NCI-H526 (cell line): ENCODE results near the gene TMEM163.

Experiments used
- DNase-seq, 2 experiments: peaks; one replicate each; lab custom pipeline; 2025; lab: John Stamatoyannopoulos, UW

TMEM163 gene

DNA sequence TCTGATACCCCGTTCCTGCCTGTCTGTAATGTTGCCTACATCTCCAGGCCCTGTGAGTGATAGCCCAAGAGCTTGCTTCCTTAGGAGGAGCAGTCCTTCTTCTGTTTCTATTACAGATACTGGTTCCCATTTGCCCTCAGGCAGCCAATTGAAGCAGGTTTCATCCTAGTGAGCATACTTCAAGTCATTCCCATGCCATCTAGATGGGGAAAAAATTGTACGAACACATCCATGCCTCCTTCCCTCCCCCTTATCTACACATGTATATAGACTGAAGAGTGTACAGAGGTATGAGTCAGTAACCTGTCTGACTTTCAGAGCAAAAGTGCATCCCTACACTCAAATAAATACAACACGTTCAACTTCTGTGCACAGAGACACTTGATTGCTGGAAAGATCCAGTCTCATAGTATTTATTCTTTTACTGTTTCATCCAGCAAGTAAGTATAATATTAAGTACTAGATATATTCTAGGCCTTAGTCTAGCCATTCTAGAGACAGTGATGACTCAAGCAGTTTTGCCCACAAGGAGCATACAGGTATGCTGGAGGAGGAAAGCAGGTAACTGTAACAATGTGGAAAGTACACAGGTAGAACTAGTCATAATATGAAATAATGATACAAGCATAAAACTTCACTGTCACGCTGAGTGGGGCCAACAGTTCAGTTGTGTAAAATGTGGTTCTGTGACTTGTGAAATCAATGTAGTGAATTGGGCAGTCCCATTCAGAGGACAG lies 311.5 kb downstream of the TMEM163 start:
- DNase-seq, result no peak

DNA sequence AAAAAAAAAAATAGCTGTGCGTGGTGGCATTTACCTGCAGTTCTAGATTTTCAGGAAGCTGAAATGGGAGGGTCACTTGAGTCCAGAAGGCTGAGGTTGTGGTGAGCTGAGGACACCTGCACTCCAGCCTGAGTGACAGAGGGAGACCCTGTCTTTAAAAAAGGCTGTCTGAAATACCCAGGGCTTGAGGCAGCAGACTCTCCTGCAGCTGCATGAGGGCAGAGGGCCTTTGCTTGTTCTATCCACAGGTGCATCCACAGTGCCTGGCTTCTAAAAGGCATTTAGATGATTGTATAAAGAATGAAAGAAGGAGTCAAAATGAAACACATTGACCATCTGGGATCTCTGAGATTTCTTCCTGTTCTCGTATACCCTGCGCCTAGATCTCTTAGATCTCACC lies 312.1 kb downstream of the TMEM163 start:
- no peak for DNase-seq

DNA sequence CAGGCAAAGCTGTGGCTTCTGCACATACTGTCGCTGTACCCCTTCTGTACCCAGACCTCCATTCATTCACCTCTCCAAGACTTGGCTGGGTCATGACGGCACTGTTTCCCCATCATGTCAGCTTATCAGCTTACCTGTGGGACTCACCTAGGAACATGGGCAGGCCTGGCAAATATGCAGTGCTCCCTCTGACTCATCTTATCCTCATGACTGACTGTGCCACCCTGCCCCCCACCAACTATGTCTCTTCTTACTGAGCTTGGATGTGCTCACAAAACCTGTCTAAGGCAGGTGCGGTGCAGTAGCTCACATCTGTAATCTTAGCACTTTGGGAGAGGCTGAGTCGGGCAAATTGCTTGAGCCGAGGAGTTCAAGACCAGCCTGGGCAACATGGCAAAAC lies 312.5 kb downstream of the TMEM163 start:
- DNase-seq, result no peak
